GM18868 (cell line): ENCODE measurements around the gene KRTAP4-6.
"Not testable (repeated sequence)": the region's sequence is repeated elsewhere in the genome, so short reads cannot be mapped to it uniquely, and the experiment has no call there.

Source experiments
- ATAC-seq: cut with Tn5 transposase; IDR thresholded peaks from one replicate; pipeline ENCODE4 v1.9.1; 2021; ENCODE audit warnings: mild to moderate bottlenecking, moderate library complexity; ENCODE audit not compliant: unreplicated experiment

Gene KRTAP4-6

GRCh38 chr17:41147531-41148204, 7.3 kb upstream of the KRTAP4-6 start:
- no peak for ATAC-seq

GRCh38 chr17:41145261-41145660, 4.9 kb upstream of the KRTAP4-6 start:
- no peak for ATAC-seq

GRCh38 chr17:41144846-41145245, 4.5 kb upstream of the KRTAP4-6 start:
- ATAC-seq: no peak

- no peak for ATAC-seq
These were observed 1.0 kb upstream of the KRTAP4-6 start for GRCh38 chr17:41141361-41141760.

GRCh38 chr17:41139865-41140264, 479 bp downstream of the KRTAP4-6 start:
- not testable (repeated sequence) for ATAC-seq

- no peak for ATAC-seq
These were observed 6.2 kb downstream of the KRTAP4-6 start for GRCh38 chr17:41133880-41134735.

GRCh38 chr17:41131979-41132378, 8.4 kb downstream of the KRTAP4-6 start:
- ATAC-seq: no peak

- no peak for ATAC-seq
These were observed 13.0 kb downstream of the KRTAP4-6 start for GRCh38 chr17:41127371-41127770.

- ATAC-seq: no peak
These were observed 13.9 kb downstream of the KRTAP4-6 start for GRCh38 chr17:41126412-41126811.

- ATAC-seq: no peak
These were observed 15.3 kb downstream of the KRTAP4-6 start for GRCh38 chr17:41125064-41125463.

- not testable (repeated sequence) for ATAC-seq
These were observed 16.4 kb downstream of the KRTAP4-6 start, which contains the start of gene KRTAP4-12 for GRCh38 chr17:41123991-41124371. Gene KRTAP4-12 (minus strand): TSS chr17:41124182. CDS start chr17:41124122, 60 bp downstream.

GRCh38 chr17:41123292-41123990, 16.9 kb downstream of the KRTAP4-6 start:
- not testable (repeated sequence) for ATAC-seq

- no peak for ATAC-seq
These were observed 18.6 kb downstream of the KRTAP4-6 start for GRCh38 chr17:41121742-41122141.

- not testable (repeated sequence) for ATAC-seq
These were observed 20.4 kb downstream of the KRTAP4-6 start for GRCh38 chr17:41119696-41120690.

GRCh38 chr17:41118721-41119120, 21.6 kb downstream of the KRTAP4-6 start:
- no peak for ATAC-seq

- ATAC-seq: not testable (repeated sequence)
These were observed 22.4 kb downstream of the KRTAP4-6 start, which contains the start of gene KRTAP4-11 for GRCh38 chr17:41117846-41118386. Gene KRTAP4-11 (minus strand): TSS chr17:41118373. CDS start chr17:41118315, 58 bp downstream.

GRCh38 chr17:41116297-41116696, 24.0 kb downstream of the KRTAP4-6 start:
- no peak for ATAC-seq

GRCh38 chr17:41111151-41111885, 29.0 kb downstream of the KRTAP4-6 start:
- ATAC-seq: no peak
